C4-2B (cell line): Measurements from ENCODE around the gene CD28.

ENCODE experiments used
- H3K27ac ChIP-seq: fragments of 450-650 bp; 2 replicates; pipeline ENCODE4 v1.5.1; 2017
- CTCF ChIP-seq: fragments of 450-650 bp; conservative IDR thresholded peaks from 2 replicates; pipeline ENCODE4 v1.5.1; 2017; ENCODE audit warnings: mild to moderate bottlenecking
- ZFX ChIP-seq: fragments of 450-650 bp; IDR thresholded peaks from 2 replicates; pipeline ENCODE4 v1.6.1; 2017

CD28 gene

GRCh38 chr2:203734276-203734983 lies 28.0 kb downstream of the CD28 start:
- no peak for TF ChIP-seq ZFX
- TF ChIP-seq CTCF: no peak
- H3K27ac ChIP-seq: no peak overlapping the region

- TF ChIP-seq ZFX: no peak
- no peak for TF ChIP-seq CTCF
- no peak overlapping the region for H3K27ac ChIP-seq
These were observed 30.9 kb downstream of the CD28 start for GRCh38 chr2:203737360-203737759.

- no peak overlapping the region for H3K27ac ChIP-seq
These were observed 32.9 kb downstream of the CD28 start for GRCh38 chr2:203739351-203739750.

GRCh38 chr2:203740871-203741281 lies 34.4 kb downstream of the CD28 start:
- no peak overlapping the region for H3K27ac ChIP-seq
- TF ChIP-seq ZFX (no peak), CTCF (no peak)

More at GRCh38 chr2:203739351-203739750, 32.9 kb downstream of the CD28 start:
- TF ChIP-seq ZFX: no peak
- TF ChIP-seq CTCF: no peak

- TF ChIP-seq ZFX (no peak), CTCF (no peak)
- no peak overlapping the region for H3K27ac ChIP-seq
These were observed 35.1 kb downstream of the CD28 start for GRCh38 chr2:203741566-203741965.

- no peak for TF ChIP-seq ZFX
- TF ChIP-seq CTCF: no peak
- no peak overlapping the region for H3K27ac ChIP-seq
These were observed 37.1 kb downstream of the CD28 start for GRCh38 chr2:203743441-203743981.

GRCh38 chr2:203744091-203744490 lies 37.7 kb downstream of the CD28 start:
- H3K27ac ChIP-seq: no peak overlapping the region
- TF ChIP-seq CTCF (no peak), ZFX (no peak)
